Activated T-helper 17 cell treated with anti-CD3 and anti-CD28 coated beads, Interleukin-2, amount 50 U/mL, for 72 hours (primary cell): ENCODE results near the gene NDUFB3. TPM values are rescaled to one million over a fixed set of nuclear protein-coding genes. Genes with fewer than 3 reads are reported as not detected.
A peak's percentile ranks its signal among the peaks of the same experiment; 100 is the strongest.

Source experiments
- ATAC-seq: fragments of 150-1000 bp; cut with Tn5 transposase; replicated peaks from 2 replicates; pipeline ENCODE4 v1.10.0; 2021; ENCODE audit warnings: mild to moderate bottlenecking, moderate library complexity
- H3K27ac Mint-ChIP-seq: one replicate; pipeline ENCODE4 v1.8.0; 2022; ENCODE audit warnings: mixed read lengths
- H3K27me3 Mint-ChIP-seq: one replicate; pipeline ENCODE4 v1.8.0; 2022; ENCODE audit warnings: mixed read lengths
- H3K36me3 Mint-ChIP-seq: one replicate; pipeline ENCODE4 v1.8.0; 2022; ENCODE audit warnings: low read depth, mild to moderate bottlenecking, mixed read lengths
- H3K4me1 Mint-ChIP-seq: one replicate; pipeline ENCODE4 v1.8.0; 2022; ENCODE audit warnings: mixed read lengths
- H3K4me3 Mint-ChIP-seq: one replicate; pipeline ENCODE4 v1.8.0; 2022; ENCODE audit warnings: mild to moderate bottlenecking, mixed read lengths
- H3K9me3 Mint-ChIP-seq: one replicate; pipeline ENCODE4 v1.8.0; 2022; ENCODE audit warnings: mixed read lengths
- total RNA-seq, 2 donors: library from RNA; stranded (reverse); gene quantifications; one replicate each; pipeline ENCODE4 v1.2.3, GENCODE V29; 2022

The NDUFB3 gene
- total RNA-seq, 2 donors from 2014 or later = 68.7 to 99.3 TPM

DNA sequence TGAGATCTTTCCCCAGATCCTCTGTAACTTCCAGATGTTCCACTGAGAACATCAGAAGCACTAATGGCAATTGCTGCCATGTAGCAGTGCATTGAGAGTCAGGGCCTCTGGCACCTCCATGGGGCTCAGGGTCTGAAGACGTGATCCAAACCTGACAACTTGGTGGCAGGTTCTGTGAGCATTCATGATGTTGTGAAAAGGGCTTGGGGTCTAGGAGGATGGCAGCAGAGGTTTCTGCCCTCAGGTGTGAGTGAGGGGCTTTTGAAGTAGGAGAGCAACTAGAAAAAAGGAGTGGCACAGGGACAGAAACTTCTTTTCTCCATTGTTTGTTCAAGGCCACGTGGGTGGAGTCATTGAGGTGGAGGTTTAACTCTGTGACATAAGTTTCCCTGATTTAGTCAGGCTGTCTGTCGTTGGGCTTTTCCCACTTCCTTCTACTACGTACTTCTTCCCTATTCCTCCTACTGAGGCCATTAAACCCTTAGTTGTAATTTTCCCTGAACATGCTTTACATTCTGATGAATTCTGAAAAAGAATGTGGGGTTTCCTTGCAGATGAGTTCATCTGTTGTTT is 57.2 kb downstream of the NDUFB3 start:
- Mint-ChIP-seq H3K9me3 (no peaks in the 10 kb centered on the region), H3K27me3 (no peaks in the 10 kb centered on the region), H3K4me3 (peak overlapping the region; percentile 95), H3K27ac (peak overlapping the region; percentile 98), H3K36me3 (peaks cover 93% of the 10 kb centered on the region), H3K4me1 (peaks cover 42% of the 10 kb centered on the region)
- ATAC-seq = peak; percentile 44

GRCh38 chr2:201130524-201131186 is 58.9 kb downstream of the NDUFB3 start:
- no peaks in the 10 kb centered on the region for H3K9me3 Mint-ChIP-seq
- H3K4me1 Mint-ChIP-seq = peaks cover 31% of the 10 kb centered on the region
- no peaks in the 10 kb centered on the region for H3K27me3 Mint-ChIP-seq
- H3K4me3 Mint-ChIP-seq = peak overlapping the region; percentile 95
- H3K36me3 Mint-ChIP-seq = peaks cover 93% of the 10 kb centered on the region
- peak overlapping the region; percentile 98 for H3K27ac Mint-ChIP-seq
- ATAC-seq = peak; percentile 58

DNA sequence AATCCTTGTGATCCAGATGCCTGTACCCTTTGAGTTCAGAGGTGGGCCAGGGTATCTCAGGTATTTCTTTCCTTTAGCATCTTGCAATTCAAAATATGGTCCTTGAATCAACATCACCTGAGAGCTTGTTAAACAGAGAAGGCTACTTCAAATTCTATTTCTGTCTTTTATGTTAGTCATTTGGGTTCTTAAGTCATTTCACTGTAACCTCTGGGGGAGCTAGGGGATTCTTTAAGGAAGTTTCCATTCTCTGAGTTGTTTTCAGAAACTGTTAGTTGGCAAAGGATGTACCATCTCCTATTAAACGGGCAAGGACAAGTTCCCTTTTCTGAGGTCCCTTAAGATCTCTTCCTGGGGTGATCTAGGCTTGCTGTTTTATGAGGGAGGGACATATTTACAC is 60.7 kb downstream of the NDUFB3 start:
- Mint-ChIP-seq H3K4me3 (peak overlapping the region; percentile 95), H3K27me3 (no peaks in the 10 kb centered on the region), H3K9me3 (no peaks in the 10 kb centered on the region), H3K27ac (peak overlapping the region; percentile 98), H3K36me3 (peaks cover 93% of the 10 kb centered on the region), H3K4me1 (peaks cover 32% of the 10 kb centered on the region)
- ATAC-seq = peak; percentile 11

Other genes with a start within 250 kb of the NDUFB3 start
- gene CLK1, start 207.3 kb upstream of the NDUFB3 start, total RNA-seq = 100 to 1,000 TPM; 127 to 381 TPM
- gene PPIL3, start 182.9 kb upstream of the NDUFB3 start, total RNA-seq = 100 to 1,000 TPM in 1 of 2 donors, 10 to 100 TPM in 1; 41.9 to 146 TPM
- gene NIF3L1, start 182.6 kb upstream of the NDUFB3 start, total RNA-seq = 10 to 100 TPM; 16.9 to 26.0 TPM
- gene ORC2, start 108.3 kb upstream of the NDUFB3 start, total RNA-seq = 10 to 100 TPM; 58.4 to 59.3 TPM
- gene HYCC2, start 330 bp upstream of the NDUFB3 start, total RNA-seq = 10 to 100 TPM; 23.8 to 24.5 TPM
- gene CFLAR, start 44.2 kb downstream of the NDUFB3 start, total RNA-seq = 100 to 1,000 TPM; 224 to 559 TPM
- gene CASP10, start 111.1 kb downstream of the NDUFB3 start, total RNA-seq = 10 to 100 TPM; 10.8 to 22.7 TPM
- gene CASP8, start 188.5 kb downstream of the NDUFB3 start, total RNA-seq = 100 to 1,000 TPM; 119 to 128 TPM